Measurements from ENCODE around the gene LRRC72.
"Not testable (repeated sequence)": the region's sequence is repeated elsewhere in the genome, so short reads cannot be mapped to it uniquely, and the experiment has no call there.

LRRC72 gene

GRCh38 chr7:16529697-16530096 is 3.1 kb downstream of the LRRC72 start:
- no peak for DNase-seq (ENCODE audit: low read depth)

- DNase-seq (ENCODE audit: low read depth) = no peak
Measured at GRCh38 chr7:16531707-16532106, 5.1 kb downstream of the LRRC72 start.

DNA sequence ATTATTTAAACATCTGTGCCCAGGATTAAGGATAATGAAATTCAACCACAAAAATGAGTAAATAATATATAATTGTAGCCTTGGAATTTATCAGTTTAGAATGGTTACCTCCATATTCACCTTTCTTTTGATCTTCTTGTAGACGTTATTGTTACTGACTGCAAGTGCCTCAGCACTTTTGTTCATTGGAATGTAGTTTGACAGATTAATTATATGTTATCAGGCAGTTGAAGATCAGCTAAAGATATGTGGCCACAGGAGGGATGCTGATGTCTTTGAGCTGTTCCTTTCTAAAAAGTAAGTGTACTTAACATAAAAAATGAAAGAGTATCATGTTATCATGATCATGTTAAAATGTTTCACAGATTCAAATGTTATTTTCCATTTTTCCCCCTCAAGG is 5.6 kb downstream of the LRRC72 start:
- DNase-seq (ENCODE audit: low read depth) = no peak

- no peak for DNase-seq (ENCODE audit: low read depth)
Measured at GRCh38 chr7:16535500-16535899, 8.9 kb downstream of the LRRC72 start.

- not testable (repeated sequence) for DNase-seq (ENCODE audit: low read depth)
Measured at GRCh38 chr7:16540559-16540958, 13.9 kb downstream of the LRRC72 start.

GRCh38 chr7:16542401-16542800 is 15.8 kb downstream of the LRRC72 start:
- DNase-seq (ENCODE audit: low read depth) = no peak

DNA sequence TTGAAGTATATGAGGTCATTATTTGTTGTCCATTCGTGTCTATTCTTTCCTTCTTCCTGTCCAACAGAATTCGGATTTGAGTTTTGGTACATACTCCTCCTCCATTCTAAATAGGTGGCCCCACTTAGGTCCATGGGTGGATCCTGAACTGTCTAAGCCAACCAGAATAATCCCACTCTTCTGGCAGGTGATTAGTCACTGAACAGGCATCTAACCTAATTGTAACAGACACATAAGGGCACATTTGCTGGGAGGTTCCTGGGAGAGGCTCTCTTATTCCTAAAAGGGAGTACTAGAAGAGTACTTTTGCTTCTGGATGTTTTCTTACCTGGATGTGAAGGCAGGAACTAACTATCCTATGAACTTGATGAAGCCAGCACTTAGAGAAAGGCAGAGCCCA is 16.8 kb downstream of the LRRC72 start:
- no peak for DNase-seq (ENCODE audit: low read depth)

- DNase-seq (ENCODE audit: low read depth) = no peak
Measured at GRCh38 chr7:16546921-16547505, 20.4 kb downstream of the LRRC72 start.

DNA sequence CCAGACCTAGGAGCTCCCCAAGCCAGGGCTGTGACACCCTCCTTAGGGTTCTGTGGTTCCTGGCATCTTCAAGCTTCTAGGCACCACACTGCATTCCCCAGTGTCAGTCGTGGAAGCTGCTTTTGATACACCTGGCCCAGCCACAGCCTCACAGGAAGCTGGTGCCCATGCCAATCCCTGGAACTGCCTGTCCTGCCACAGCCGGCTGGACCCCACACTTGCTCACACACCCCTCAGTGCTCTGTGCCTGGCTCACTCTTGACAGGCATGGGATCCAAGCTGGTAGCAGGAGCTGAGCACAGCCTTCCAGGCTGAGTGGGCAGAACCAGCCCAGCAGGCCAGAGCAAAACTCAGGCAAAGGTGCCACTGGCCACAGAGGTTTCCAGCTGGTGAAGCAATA is 21.8 kb downstream of the LRRC72 start:
- DNase-seq (ENCODE audit: low read depth) = no peak

GRCh38 chr7:16550671-16551070 is 24.0 kb downstream of the LRRC72 start:
- DNase-seq (ENCODE audit: low read depth) = no peak

- DNase-seq (ENCODE audit: low read depth) = no peak
Measured at GRCh38 chr7:16554518-16555236, 28.1 kb downstream of the LRRC72 start.

DNA sequence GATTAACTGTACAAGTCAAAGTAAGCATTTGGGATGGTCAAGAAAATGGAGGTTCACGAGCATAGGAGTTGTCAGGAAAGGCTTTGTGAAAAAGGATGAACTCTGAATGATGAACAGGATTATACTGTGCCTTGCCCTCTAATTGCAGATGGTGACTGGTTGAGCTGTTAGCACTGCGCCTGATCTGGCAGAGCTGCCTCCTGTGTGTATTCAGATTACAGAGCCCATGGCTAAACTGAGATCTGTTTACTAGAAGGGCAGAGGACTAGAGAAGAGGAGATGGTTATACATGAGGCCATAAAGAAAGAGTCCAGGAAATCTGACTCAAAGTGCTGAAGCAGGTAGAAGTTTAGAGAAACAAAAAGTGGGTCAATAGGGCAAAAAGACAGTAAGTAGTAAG is 29.7 kb downstream of the LRRC72 start:
- DNase-seq (ENCODE audit: low read depth) = no peak

GRCh38 chr7:16558761-16559302 is 32.2 kb downstream of the LRRC72 start:
- no peak for DNase-seq (ENCODE audit: low read depth)

- DNase-seq (ENCODE audit: low read depth) = no peak
Measured at GRCh38 chr7:16559497-16560179, 33.0 kb downstream of the LRRC72 start.

- no peak for DNase-seq (ENCODE audit: low read depth)
Measured at GRCh38 chr7:16561943-16562342, 35.3 kb downstream of the LRRC72 start.

DNA sequence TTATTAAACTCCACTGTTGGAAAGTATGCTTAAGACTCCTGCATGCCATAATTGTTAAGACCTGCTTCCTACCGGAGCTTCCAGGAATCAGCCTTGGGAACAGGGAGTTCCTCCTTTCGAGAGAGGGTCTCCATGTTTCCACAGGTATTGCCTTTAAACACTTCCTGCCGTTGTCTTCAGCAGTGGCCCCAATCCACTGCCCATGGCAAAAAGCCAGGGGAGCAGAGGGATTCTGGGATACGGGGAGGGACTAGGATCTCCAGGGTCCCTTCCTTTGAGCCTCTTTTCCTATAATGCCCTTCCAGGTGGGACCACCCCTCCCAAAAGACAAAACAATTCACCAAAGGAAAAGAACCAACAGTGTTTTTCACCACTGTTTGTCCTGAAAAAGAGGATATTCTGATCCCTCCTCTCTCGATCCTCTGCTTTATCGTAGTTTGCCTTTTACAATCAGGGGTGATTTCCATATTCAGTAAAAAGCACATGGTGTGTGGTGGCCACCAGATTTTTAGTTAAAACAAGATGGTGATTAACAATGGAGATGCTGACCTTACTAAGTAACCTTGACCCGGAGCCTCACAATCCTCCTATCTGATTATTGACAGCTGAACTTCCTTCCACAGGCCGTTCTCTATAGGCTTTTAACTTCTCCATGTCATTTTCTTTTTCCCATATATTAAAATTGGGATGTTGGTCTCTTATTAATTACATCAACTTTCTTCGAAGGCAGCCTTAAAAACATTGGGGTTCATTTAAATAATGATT is 36.0 kb downstream of the LRRC72 start:
- DNase-seq (ENCODE audit: low read depth) = no peak

DNA sequence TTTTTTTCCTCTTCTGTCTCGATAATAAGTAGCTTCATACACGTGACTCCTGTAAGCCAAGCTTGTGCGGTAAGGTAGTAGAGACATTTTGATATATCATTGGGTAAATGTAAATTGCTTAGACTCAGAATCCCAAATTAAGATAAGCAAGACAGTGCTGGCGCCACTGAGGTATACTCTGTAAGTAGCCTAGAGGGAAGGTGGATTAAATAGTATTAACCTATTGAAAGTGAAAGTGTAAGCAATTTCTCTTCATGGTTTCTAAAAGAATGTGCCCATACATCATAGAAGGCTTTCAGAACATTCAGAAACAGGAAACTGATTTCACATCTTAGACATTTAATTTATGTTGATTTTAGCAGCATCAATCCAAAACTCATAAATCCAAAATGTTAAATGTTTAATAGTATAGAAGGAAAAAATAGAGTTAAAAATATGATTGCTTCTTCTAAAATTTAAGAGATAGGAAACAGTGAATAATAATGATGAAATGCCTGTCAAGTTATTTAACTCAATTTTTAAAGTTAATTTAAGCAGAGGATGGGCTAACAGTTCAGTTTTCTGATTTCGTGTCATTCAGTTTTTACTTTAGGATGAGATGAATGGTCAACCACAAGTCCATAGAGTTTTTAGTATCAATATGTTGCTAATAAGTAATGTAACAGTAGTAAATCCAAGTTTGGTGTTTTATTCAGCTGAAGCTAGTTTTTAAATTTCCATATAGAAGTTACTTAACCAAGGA is 36.8 kb downstream of the LRRC72 start:
- DNase-seq (ENCODE audit: low read depth) = no peak

DNA sequence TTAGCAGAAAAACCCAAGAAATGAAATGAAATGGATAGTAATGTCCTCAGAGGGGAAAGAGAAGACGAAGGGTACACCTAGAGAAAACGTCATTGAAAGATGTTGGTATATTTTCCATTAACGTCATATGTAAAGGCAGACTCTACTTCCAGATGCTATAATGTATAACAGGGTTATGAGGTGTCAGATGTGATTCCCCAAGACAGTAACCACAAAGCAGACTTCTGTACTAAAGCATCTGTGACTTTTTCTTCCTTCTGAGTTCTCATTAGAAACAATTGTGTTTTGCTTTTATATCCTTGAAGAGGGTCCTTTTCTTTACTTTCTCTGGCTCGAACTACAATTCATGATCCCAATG is 37.4 kb downstream of the LRRC72 start:
- DNase-seq (ENCODE audit: low read depth) = no peak

DNA sequence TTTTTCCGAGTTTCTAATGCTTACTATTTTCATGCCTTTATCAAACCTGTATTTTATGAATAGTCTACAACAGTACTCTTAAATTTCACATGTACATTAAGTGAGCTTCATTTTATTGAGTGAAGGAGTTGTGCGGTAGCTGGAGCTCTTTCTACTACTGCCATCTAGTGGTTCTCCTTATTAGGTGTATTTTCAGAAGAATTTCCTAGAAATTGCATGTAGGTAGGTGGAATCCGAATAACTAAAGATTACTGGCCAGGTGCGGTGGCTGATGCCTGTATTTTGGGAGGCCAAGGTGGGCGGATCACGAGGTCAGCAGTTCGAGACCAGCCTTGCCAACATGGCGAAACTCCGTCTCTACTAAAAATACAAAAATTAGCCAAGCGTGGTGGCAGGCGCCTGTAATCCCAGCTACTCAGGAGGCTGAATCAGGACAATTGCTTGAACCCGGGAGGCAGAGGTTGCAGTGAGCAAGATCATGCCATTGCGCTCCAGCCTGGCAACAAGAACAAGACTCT is 38.3 kb downstream of the LRRC72 start:
- no peak for DNase-seq (ENCODE audit: low read depth)

DNA sequence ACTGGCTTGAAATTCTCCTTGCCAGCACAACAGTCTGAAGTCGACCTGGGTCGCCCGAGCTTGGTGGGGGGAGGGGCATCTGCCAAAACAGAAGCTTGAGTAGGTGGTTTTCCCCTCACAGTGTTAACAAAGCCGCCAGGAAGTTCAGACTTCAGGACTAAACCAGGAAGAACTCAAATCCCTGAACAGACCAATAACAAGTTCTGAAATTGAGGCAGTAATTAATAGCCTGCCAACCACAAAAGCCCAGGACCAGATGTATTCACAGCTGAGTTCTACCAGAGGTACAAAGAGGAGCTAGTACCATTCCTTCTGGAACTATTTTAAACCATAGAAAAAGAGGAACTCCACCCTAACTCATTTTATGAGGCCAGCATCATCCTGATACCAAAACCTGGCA is 45.3 kb downstream of the LRRC72 start:
- DNase-seq (ENCODE audit: low read depth) = no peak

- DNase-seq (ENCODE audit: low read depth) = no peak
Measured at GRCh38 chr7:16579216-16579615, 52.6 kb downstream of the LRRC72 start.

- no peak for DNase-seq (ENCODE audit: low read depth)
Measured at GRCh38 chr7:16581286-16581685, 54.7 kb downstream of the LRRC72 start.

Measured in activated T-cell treated with anti-CD3 and anti-CD28 coated beads for 24 hours (primary cell).